WTC11 (cell line): Measurements from ENCODE around the gene CLDN6.

Experiments used
- CREB1 ChIP-seq: sonication (generic); formaldehyde crosslinking; IDR thresholded peaks from 2 replicates; pipeline ENCODE4 v1.8.0; 2023; ENCODE audit warnings: mild to moderate bottlenecking, missing genetic modification reagents
- TF ChIP-seq, protein P1 (sequence below): sonication (generic); formaldehyde crosslinking; IDR thresholded peaks from 2 replicates; pipeline ENCODE4 v1.8.0; 2022; ENCODE audit warnings: mild to moderate bottlenecking, missing genetic modification reagents

DNA sequence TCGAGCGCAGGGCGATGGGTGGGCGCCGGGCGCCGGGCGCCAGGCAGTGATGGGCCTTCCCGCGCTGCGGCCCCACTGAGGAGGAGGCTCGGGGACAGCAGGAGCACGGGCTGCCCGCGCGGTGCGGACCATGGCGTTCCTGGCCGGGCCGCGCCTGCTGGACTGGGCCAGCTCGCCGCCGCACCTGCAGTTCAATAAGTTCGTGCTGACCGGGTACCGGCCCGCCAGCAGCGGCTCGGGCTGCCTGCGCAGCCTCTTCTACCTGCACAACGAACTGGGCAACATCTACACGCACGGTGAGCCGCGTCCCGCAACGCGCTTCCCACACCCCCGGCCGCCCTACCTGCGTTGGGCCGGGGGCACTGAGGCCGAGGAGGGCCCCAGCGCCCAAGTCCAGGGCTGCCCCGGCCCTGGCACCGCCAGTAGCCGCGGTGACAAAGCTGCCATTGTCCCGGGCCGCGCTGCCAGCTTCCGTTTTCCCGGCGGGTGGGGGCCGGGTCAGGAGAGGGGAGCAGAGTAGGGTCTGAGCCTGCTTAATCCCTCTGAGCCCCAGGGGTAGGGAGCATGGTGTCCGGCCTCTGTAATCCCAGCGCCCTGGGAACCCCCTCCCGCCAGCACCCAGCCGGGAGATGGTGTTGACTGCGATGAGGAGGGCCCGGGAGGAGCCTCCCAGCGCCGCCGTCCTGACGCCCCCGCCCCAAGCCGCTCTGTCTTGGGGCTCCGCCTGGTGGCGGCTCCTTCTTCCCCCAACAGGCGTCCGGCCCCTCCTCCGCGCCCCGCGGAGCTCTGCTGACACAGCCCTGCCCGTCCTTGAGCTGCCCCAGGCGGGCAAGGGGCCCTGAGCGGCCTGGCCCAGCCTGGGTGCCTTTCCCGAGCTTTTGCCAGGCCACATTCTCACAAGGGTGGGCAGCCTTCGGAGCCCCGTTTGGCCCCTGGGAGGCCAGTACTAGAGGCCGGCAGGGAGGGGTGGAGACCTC, 48.1 kb downstream of the CLDN6 start:
- no peak for TF ChIP-seq CREB1 (CRISPR knock-in tag)
- TF ChIP-seq, protein P1, sequence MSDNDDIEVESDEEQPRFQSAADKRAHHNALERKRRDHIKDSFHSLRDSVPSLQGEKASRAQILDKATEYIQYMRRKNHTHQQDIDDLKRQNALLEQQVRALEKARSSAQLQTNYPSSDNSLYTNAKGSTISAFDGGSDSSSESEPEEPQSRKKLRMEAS, result 0 out of 2 replicates have a peak, but pooled peaks have one; percentile 27
